Body of pancreas (tissue), 4 donors: ENCODE measurements around the gene USP15.

Source experiments
- POLR2A ChIP-seq, 3 donors: fragments of 450-650 bp; IDR thresholded peaks; one replicate each; pipeline ENCODE4 v1.6.1; 2016; ENCODE audit warnings: antibody characterized with exemption in 3 of 3, mild to moderate bottlenecking in 2 of 3
- TF ChIP-seq, protein P1 (sequence below), 7 experiments: fragments of 450-650 bp in 4 of 7; fragments of 200-600 bp in 3 of 7; sonication (generic) in 3 of 7; IDR thresholded peaks; one replicate each; pipeline ENCODE4 v1.5.1; 2016 to 2019; ENCODE audit warnings: antibody characterized with exemption in 7 of 7

DNA sequence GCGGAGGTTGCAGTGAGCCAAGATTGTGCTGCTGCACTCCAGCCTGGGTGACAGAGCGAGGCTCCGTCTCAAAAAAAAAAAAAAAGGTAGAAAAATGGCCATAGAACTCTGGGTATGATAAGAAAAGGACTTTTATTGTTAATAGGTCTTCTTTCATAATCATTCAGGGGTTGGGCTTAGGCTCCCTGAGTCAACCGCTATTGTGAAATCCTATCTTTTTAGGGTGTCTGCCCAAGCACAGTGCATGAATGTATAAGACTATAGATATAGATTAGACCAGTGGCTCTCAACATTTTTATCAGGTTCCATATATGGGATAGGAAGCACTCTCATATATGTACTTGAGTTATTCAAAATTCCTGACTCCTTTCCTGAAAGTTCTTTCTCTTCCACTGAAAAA lies 48.7 kb upstream of the USP15 start:
- TF ChIP-seq, protein P1, sequence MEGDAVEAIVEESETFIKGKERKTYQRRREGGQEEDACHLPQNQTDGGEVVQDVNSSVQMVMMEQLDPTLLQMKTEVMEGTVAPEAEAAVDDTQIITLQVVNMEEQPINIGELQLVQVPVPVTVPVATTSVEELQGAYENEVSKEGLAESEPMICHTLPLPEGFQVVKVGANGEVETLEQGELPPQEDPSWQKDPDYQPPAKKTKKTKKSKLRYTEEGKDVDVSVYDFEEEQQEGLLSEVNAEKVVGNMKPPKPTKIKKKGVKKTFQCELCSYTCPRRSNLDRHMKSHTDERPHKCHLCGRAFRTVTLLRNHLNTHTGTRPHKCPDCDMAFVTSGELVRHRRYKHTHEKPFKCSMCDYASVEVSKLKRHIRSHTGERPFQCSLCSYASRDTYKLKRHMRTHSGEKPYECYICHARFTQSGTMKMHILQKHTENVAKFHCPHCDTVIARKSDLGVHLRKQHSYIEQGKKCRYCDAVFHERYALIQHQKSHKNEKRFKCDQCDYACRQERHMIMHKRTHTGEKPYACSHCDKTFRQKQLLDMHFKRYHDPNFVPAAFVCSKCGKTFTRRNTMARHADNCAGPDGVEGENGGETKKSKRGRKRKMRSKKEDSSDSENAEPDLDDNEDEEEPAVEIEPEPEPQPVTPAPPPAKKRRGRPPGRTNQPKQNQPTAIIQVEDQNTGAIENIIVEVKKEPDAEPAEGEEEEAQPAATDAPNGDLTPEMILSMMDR (IDR thresholded peaks at IDR 0.05) = no peak
- no peak for TF ChIP-seq POLR2A (IDR thresholded peaks at IDR 0.05)
